HG02973 (cell line): Measurements from ENCODE around the gene PCNX2.

ENCODE experiments used
- ATAC-seq: cut with Tn5 transposase; IDR thresholded peaks from one replicate; pipeline ENCODE4 v1.9.1; 2021; ENCODE audit warnings: moderate library complexity; ENCODE audit not compliant: unreplicated experiment

Gene PCNX2

DNA sequence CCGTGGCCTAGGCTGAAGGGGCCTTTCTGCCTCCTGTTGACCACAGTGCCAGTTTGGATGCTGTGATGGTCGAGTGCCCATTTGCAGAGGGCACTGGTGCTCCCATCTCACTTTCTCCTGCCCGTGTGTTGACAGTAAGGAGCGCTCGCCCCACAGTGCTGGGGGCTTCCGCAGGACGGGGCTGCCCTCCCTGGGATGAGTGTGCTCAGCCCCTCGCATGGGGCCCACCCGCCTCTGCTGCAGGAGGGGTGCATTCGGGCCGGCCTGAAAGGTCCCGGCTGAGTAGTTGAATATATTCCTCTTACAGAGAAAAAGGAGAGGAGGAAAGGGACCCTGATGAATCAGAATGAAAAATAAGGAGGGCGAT, 307.8 kb downstream of the PCNX2 start:
- ATAC-seq: no peak

GRCh38 chr1:232987046-232987773, 308.3 kb downstream of the PCNX2 start:
- no peak for ATAC-seq

GRCh38 chr1:232986527-232986922, 309.0 kb downstream of the PCNX2 start:
- ATAC-seq: no peak

DNA sequence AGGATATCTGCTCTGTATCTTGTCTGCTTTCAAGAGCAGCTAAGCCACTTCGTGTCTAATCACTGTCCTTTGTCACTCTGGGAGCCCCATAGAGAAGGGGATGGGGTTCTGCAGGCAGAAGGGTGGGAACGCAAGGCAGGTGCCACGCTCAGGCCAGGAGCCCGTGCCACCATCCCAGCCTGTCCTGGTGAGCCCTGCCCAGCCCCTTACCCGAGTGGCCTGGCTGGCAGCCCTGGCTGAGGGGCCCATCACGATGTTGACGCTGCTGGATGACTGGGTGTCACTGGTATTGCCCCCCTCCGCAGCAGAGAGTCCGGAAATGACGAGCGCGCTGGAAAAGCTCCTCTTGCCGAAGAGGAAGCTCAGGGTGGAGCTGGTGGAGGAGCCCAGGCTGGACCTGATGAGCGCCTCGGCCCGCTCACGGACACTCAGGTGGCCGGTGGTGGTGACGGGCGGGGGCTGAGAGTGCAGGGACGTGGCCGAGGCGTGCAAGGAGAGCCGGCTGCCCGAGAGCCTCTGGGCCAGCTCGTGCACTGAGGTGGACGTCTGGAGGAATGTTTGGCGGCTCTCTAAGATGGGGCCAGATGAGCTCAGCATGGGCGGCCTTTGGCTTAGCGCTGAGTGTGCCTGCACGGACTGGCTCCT, 309.5 kb downstream of the PCNX2 start:
- ATAC-seq: no peak

- ATAC-seq: no peak
Measured at GRCh38 chr1:232984577-232985425, 310.7 kb downstream of the PCNX2 start.

GRCh38 chr1:232983817-232984567, 311.5 kb downstream of the PCNX2 start:
- ATAC-seq: no peak

DNA sequence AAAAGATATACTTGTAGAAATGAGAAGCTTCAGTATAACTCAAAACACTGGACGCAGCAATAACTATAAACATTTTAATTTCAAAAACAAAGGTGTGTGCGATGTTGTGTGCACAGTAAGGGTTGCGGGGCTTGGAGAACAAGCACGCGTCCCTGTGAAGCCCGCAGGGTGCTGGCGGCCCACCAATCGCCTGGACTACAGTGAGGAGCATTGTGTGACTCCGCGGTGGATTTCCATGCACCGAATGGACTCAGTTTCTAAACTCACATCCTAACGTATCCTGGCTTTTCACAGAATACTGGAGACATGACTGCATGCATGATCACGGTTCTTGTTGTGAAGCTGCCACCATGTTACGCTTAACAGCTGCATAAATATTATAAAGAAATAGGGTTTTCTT, 312.1 kb downstream of the PCNX2 start:
- ATAC-seq: no peak

GRCh38 chr1:232982238-232982944, 313.1 kb downstream of the PCNX2 start:
- ATAC-seq: no peak

DNA sequence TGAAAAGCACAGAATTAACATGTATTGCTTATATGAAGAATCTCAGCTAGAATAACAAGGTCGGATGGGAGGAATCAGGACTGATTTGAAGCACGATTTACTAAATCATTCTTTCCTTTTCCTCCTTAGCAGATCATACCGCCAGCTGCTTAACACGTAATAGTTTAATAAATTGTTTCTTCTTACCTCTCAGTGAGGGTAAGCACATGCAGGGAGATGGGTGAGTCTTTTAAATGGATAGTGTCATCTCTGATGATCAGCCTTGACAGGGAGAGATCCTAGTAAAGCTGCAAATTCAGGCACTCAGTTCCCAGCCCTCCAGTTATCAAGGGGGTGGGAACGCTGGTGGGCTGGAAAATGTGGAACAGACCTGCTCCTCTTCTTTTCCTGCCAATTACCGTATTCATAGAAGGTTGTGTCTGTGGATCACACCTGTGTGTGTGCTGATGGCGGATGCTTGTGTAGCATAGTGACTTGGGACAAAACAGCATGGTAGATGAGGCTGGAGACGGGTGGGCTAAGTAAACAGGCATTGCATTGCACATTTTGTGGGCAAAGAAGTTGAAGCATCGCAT, 314.5 kb downstream of the PCNX2 start:
- no peak for ATAC-seq

- ATAC-seq: no peak
Measured at GRCh38 chr1:232980355-232980978, 315.1 kb downstream of the PCNX2 start.

DNA sequence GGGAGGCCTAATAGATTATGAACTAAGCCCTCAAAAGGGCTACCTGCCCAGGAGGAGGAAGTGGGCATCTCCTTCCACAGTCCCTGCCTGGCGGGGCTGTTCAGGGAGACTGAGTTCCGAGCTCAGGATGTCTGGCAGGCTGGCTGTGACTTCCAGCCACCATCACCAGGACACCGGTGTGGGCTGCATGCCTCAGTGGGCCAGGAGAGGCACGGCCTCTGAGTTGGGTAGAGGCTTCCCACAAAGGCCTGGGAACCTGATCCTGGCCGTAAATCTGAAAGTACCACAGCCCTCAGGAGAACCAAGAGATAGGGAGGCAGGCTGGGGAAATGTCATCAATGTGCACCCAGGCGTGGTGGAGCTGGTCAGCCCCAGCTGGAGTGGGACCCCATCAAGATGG, 316.0 kb downstream of the PCNX2 start:
- no peak for ATAC-seq

- no peak for ATAC-seq
Measured at GRCh38 chr1:232978815-232979214, 316.7 kb downstream of the PCNX2 start.

DNA sequence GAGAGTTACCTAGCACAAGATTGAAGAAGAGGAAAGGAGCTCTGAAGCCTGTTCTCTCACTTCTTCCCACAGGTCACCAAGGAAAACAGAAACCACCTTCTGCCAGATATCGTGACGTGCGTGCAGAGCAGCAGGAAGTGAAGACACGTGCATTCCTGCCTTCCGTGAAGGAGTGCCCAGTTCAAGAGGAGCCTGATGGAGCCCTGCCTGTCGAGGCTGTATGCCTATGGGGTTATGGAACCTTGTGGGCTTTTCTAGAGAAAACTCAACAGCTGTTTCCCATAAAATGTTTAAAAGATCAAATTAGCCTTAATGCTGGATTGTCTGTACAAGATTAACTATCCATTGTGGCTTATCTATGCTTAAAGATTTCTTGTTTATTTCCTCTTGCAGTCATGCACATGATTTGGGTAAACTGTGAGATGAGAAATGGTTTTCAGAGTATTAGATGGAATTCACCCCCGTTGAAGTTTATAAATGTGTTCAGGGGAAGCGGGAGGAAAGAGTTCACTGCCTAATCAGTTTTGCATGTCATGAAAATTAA, 317.4 kb downstream of the PCNX2 start:
- no peak for ATAC-seq

- ATAC-seq: no peak
Measured at GRCh38 chr1:232974971-232975370, 320.6 kb downstream of the PCNX2 start.

- no peak for ATAC-seq
Measured at GRCh38 chr1:232973652-232974611, 321.6 kb downstream of the PCNX2 start.

DNA sequence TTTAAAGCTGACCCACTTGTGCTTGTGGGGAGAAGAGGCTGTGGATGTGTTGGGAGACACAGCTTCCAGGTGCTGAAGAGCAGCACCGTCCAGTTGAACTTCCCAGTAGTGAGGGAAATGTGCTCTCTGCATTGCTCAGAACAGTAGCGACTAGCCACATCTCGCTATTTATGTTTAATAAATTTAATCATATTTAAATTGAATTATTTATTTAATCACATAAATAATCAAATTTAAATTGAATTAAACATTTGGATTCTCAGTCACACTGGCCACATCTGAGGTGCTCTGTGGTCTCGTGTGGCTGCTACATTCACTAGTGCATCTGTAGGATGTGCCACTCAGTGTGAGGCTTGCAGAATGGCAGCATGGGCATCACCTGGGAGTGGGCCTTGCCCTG, 325.0 kb downstream of the PCNX2 start:
- no peak for ATAC-seq

GRCh38 chr1:232969799-232970198, 325.7 kb downstream of the PCNX2 start:
- ATAC-seq: no peak

GRCh38 chr1:232968965-232969364, 326.6 kb downstream of the PCNX2 start:
- ATAC-seq: no peak
